Medulla oblongata (tissue), 1 donor: ENCODE results near the gene LACRT.
"Not testable (repeated sequence)": the region's sequence is repeated elsewhere in the genome, so short reads cannot be mapped to it uniquely, and the experiment has no call there.

Experiments
- DNase-seq: peaks from one replicate; pipeline ENCODE4 v3.0.0-alpha.2; 2015; ENCODE audit errors: extremely low spot score

Gene LACRT

GRCh38 chr12:54639112-54639511 lies 4.4 kb upstream of the LACRT start:
- DNase-seq: not testable (repeated sequence)

- DNase-seq: no peak
Measured at GRCh38 chr12:54631988-54632728, 2.5 kb downstream of the LACRT start.

- DNase-seq: no peak
Measured at GRCh38 chr12:54631551-54631950, 3.1 kb downstream of the LACRT start.

GRCh38 chr12:54629925-54630324 lies 4.8 kb downstream of the LACRT start:
- DNase-seq: no peak

- DNase-seq: no peak
Measured at GRCh38 chr12:54628186-54628846, 6.4 kb downstream of the LACRT start.

- no peak for DNase-seq
Measured at GRCh38 chr12:54627304-54627703, 7.4 kb downstream of the LACRT start.

GRCh38 chr12:54625598-54625997 lies 9.1 kb downstream of the LACRT start:
- DNase-seq: no peak

- DNase-seq: no peak
Measured at GRCh38 chr12:54624315-54625279, 10.1 kb downstream of the LACRT start.

- DNase-seq: no peak
Measured at GRCh38 chr12:54622463-54623183, 12.1 kb downstream of the LACRT start.

GRCh38 chr12:54616933-54617680 lies 17.6 kb downstream of the LACRT start:
- DNase-seq: no peak

- DNase-seq: no peak
Measured at GRCh38 chr12:54612225-54612750, 22.4 kb downstream of the LACRT start.

GRCh38 chr12:54611715-54612149 lies 23.0 kb downstream of the LACRT start:
- DNase-seq: no peak

GRCh38 chr12:54608769-54609168 lies 25.9 kb downstream of the LACRT start:
- DNase-seq: no peak

GRCh38 chr12:54608156-54608555 lies 26.5 kb downstream of the LACRT start:
- DNase-seq: peak; percentile 48

- DNase-seq: no peak
Measured at GRCh38 chr12:54606556-54606955, 28.1 kb downstream of the LACRT start.

- DNase-seq: no peak
Measured at GRCh38 chr12:54605138-54605970, 29.3 kb downstream of the LACRT start.

- no peak for DNase-seq
Measured at GRCh38 chr12:54604436-54604835, 30.3 kb downstream of the LACRT start.

GRCh38 chr12:54603872-54604271 lies 30.8 kb downstream of the LACRT start:
- DNase-seq: no peak

- peak; percentile 84 for DNase-seq
Measured at GRCh38 chr12:54603173-54603814, 31.4 kb downstream of the LACRT start.
